Panc1 (cell line): ENCODE results near the gene SMCR8. TPM values are rescaled to one million over a fixed set of nuclear protein-coding genes. Genes with fewer than 3 reads are reported as not detected.
"Not testable (repeated sequence)": the region's sequence is repeated elsewhere in the genome, so short reads cannot be mapped to it uniquely, and the experiment has no call there.

ENCODE experiments used
- ATAC-seq: fragments of 200-7000 bp; cut with Tn5 transposase; 2 replicates; pipeline ENCODE4 v1.9.1; 2020; ENCODE audit warnings: mild to moderate bottlenecking, moderate library complexity
- BruUV-seq: library from RNA; stranded (reverse); fragments of 400-500 nt; replicated peaks from 2 replicates; lab custom pipeline; 2021; lab: Mats Ljungman, UMichigan
- CTCF ChIA-PET: fragments of 300-600 bp; sonication (Branson Sonifier 250); formaldehyde crosslinking; loops from one replicate; lab custom pipeline; 2022; ENCODE audit warnings: antibody characterized with exemption; lab: Charles Lee
- POLR2A ChIA-PET: fragments of 300-600 bp; sonication (Branson Sonifier 250); formaldehyde crosslinking; loops from one replicate; lab custom pipeline; 2022; ENCODE audit warnings: antibody characterized with exemption; lab: Charles Lee
- DNase-seq: peaks from one replicate; pipeline ENCODE4 v3.0.0-alpha.2; 2010; ENCODE audit warnings: low read depth, low spot score
- H3K27ac ChIP-seq: 2 replicates; pipeline ENCODE4 v1.5.1; 2011; ENCODE audit warnings: mild to moderate bottlenecking, low read length, inconsistent platforms
- H3K27me3 ChIP-seq: fragments of 200-500 bp; sonication (Bioruptor generic); 2 replicates; pipeline ENCODE4 v1.6.0; 2014; ENCODE audit warnings: low read length, inconsistent platforms; ENCODE audit not compliant: control insufficient read depth, insufficient read depth
- H3K36me3 ChIP-seq: fragments of 200-500 bp; sonication (Bioruptor generic); 2 replicates; pipeline ENCODE4 v1.5.1; 2014; ENCODE audit warnings: inconsistent platforms, mild to moderate bottlenecking, low read length, moderate library complexity; ENCODE audit not compliant: control insufficient read depth, insufficient read depth
- H3K4me1 ChIP-seq: 2 replicates; pipeline ENCODE4 v1.5.1; 2011; ENCODE audit warnings: inconsistent platforms, mild to moderate bottlenecking, low read length, moderate library complexity; ENCODE audit not compliant: control insufficient read depth, insufficient read depth
- H3K4me3 ChIP-seq, 2 experiments: 2 replicates each; pipeline ENCODE4 v1.5.1; 2011 to 2012; ENCODE audit warnings: low read depth in 2 of 2, low read length in 2 of 2, mild to moderate bottlenecking in 2 of 2, inconsistent platforms in 1 of 2, moderate library complexity in 1 of 2
- H3K9me3 ChIP-seq: fragments of 200-500 bp; sonication (Bioruptor generic); 2 replicates; pipeline ENCODE4 v1.5.1; 2014; ENCODE audit warnings: low read depth, mild to moderate bottlenecking, inconsistent platforms, low read length, moderate library complexity; ENCODE audit not compliant: control insufficient read depth, insufficient read depth
- POLR2AphosphoS5 ChIP-seq: IDR thresholded peaks from 2 replicates; pipeline ENCODE4 v1.6.1; 2012; ENCODE audit warnings: mild to moderate bottlenecking, low read depth, low read length, moderate library complexity
- SIN3A ChIP-seq: IDR thresholded peaks from 2 replicates; pipeline ENCODE4 v1.6.1; 2012; ENCODE audit warnings: low read depth, mild to moderate bottlenecking, low read length, moderate library complexity, borderline replicate concordance; ENCODE audit not compliant: insufficient read depth
- TCF7L2 ChIP-seq: IDR thresholded peaks from 2 replicates; pipeline ENCODE4 v1.6.1; 2011; ENCODE audit warnings: mild to moderate bottlenecking, low read depth, low read length, inconsistent platforms
- in situ Hi-C: cut with HindIII; loops from 2 replicates; pipeline ENCODE4 v1.10.0; 2016; ENCODE audit warnings: low sequenced_read_pairs, low pct_unique_long_range_greater_than_20kb
- intact Hi-C: fragments of 100-400 bp; cut with micrococcal nuclease; formaldehyde crosslinking; loops from one replicate; pipeline ENCODE4 v1.10.0; 2022; ENCODE audit not compliant: unreplicated experiment
- total RNA-seq: library from RNA; stranded (reverse); gene quantifications from one replicate; pipeline ENCODE4 v1.2.1, GENCODE V29; 2021; ENCODE audit not compliant: unreplicated experiment
- TF ChIP-seq, protein P1 (sequence below): fragments of 450-650 bp; IDR thresholded peaks from 2 replicates; pipeline ENCODE4 v1.5.1; 2017; ENCODE audit warnings: mild to moderate bottlenecking
- TF ChIP-seq, protein P2 (sequence below), 2 experiments: IDR thresholded peaks; 2 replicates each; pipeline ENCODE4 v1.6.1; 2011 to 2012; ENCODE audit warnings: low read depth in 2 of 2, control low read depth in 1 of 2, low read length in 1 of 2, mild to moderate bottlenecking in 1 of 2, moderate library complexity in 1 of 2; ENCODE audit not compliant: insufficient read depth in 1 of 2

SMCR8 gene
- total RNA-seq, 1 experiment from 2014 or later = 24.9 TPM

DNA sequence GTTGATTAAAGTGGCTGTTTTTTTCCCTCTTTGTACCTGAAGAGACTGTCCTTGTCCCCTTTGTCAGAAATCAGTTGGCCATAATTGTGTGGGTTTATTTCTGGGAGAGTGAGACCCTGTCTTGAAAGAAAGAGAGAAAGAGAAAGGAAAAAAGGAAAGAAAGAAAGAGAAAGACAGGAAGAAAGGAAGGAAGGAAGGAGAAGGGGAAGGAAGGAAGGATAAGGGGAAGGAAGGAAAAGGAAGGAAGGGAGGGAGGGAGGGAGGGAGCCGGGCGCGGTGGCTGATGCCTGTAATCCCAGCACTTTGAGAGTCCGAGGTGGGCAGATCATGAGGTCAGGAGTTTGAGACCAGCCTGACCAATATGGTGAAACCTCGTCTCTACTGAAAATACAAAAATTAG lies 55.7 kb downstream of the SMCR8 start:
- BruUV-seq = no TSS peak
- H3K27me3 ChIP-seq = no peaks in the 10 kb centered on the region
- no peaks in the 10 kb centered on the region for H3K9me3 ChIP-seq
- no peak for DNase-seq
- intact Hi-C loops (no loop called here), in situ Hi-C loops (no loop called here)
- CTCF ChIA-PET = no interaction called here
- H3K4me1 ChIP-seq = no peaks in the 10 kb centered on the region
- H3K36me3 ChIP-seq = no peaks in the 10 kb centered on the region
- H3K4me3 ChIP-seq = no peak overlapping the region
- TF ChIP-seq, protein P1, sequence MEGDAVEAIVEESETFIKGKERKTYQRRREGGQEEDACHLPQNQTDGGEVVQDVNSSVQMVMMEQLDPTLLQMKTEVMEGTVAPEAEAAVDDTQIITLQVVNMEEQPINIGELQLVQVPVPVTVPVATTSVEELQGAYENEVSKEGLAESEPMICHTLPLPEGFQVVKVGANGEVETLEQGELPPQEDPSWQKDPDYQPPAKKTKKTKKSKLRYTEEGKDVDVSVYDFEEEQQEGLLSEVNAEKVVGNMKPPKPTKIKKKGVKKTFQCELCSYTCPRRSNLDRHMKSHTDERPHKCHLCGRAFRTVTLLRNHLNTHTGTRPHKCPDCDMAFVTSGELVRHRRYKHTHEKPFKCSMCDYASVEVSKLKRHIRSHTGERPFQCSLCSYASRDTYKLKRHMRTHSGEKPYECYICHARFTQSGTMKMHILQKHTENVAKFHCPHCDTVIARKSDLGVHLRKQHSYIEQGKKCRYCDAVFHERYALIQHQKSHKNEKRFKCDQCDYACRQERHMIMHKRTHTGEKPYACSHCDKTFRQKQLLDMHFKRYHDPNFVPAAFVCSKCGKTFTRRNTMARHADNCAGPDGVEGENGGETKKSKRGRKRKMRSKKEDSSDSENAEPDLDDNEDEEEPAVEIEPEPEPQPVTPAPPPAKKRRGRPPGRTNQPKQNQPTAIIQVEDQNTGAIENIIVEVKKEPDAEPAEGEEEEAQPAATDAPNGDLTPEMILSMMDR = no peak
- TF ChIP-seq, protein P2, sequence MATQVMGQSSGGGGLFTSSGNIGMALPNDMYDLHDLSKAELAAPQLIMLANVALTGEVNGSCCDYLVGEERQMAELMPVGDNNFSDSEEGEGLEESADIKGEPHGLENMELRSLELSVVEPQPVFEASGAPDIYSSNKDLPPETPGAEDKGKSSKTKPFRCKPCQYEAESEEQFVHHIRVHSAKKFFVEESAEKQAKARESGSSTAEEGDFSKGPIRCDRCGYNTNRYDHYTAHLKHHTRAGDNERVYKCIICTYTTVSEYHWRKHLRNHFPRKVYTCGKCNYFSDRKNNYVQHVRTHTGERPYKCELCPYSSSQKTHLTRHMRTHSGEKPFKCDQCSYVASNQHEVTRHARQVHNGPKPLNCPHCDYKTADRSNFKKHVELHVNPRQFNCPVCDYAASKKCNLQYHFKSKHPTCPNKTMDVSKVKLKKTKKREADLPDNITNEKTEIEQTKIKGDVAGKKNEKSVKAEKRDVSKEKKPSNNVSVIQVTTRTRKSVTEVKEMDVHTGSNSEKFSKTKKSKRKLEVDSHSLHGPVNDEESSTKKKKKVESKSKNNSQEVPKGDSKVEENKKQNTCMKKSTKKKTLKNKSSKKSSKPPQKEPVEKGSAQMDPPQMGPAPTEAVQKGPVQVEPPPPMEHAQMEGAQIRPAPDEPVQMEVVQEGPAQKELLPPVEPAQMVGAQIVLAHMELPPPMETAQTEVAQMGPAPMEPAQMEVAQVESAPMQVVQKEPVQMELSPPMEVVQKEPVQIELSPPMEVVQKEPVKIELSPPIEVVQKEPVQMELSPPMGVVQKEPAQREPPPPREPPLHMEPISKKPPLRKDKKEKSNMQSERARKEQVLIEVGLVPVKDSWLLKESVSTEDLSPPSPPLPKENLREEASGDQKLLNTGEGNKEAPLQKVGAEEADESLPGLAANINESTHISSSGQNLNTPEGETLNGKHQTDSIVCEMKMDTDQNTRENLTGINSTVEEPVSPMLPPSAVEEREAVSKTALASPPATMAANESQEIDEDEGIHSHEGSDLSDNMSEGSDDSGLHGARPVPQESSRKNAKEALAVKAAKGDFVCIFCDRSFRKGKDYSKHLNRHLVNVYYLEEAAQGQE (IDR thresholded peaks at IDR 0.05; ENCODE audit: insufficient read depth in 1 of 2, low read depth in 2 of 2, low read length in 1 of 2) = no peak
- TF ChIP-seq SIN3A (no peak), TCF7L2 (no peak), POLR2AphosphoS5 (no peak)
- no peak for ATAC-seq
- H3K27ac ChIP-seq = no peak overlapping the region
- POLR2A ChIA-PET = no interaction called here

DNA sequence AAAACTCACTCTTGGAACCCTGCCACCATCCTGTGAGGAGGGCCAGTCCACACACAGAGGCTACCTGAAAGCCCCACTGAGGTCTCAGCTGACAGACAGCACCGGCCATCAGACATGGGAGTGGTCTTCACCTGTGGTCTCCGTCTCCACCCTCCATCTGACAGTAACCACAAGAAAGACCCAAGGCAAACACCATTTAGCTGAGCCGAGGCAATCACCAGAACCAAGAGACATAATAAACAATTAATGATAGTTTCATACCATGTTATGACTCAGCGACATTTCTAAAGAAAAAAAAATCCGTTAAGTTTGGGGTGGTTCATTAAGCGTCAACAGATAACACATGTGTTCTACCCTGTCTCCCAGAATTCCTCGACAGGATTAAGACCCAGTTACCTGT lies 56.4 kb downstream of the SMCR8 start:
- Histone ChIP-seq H3K36me3 (no peaks in the 10 kb centered on the region), H3K27me3 (no peaks in the 10 kb centered on the region), H3K27ac (no peak overlapping the region), H3K9me3 (no peaks in the 10 kb centered on the region), H3K4me3 (no peak overlapping the region), H3K4me1 (no peaks in the 10 kb centered on the region)
- no peak for ATAC-seq
- intact Hi-C loops = no loop called here
- in situ Hi-C loops = no loop called here
- TF ChIP-seq, protein P1 = no peak
- TF ChIP-seq, protein P2 (IDR thresholded peaks at IDR 0.05; ENCODE audit: insufficient read depth in 1 of 2, low read depth in 2 of 2, low read length in 1 of 2) = no peak
- TF ChIP-seq POLR2AphosphoS5 (no peak), TCF7L2 (no peak), SIN3A (no peak)
- ChIA-PET POLR2A (no interaction called here), CTCF (no interaction called here)
- BruUV-seq = no TSS peak
- no peak for DNase-seq

DNA sequence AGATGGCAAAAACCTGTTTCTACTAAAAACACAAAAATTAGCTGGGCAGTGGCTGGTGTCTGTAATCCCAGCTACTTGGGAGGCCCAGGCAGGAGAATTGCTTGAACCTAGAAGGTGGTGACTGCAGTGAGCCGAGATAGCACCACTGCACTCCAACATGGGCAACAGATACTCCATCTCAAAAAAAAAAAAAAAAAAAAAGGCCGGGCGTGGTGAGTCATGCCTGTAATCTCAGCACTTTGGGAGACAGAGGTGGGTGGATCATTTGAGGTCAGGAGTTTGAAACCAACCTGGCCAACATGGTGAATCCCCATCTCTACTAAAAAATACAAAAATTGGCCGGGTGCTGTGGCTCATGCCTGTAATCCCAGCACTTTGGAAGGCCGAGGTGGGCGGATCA lies 58.1 kb downstream of the SMCR8 start:
- intact Hi-C loops, H3K4me3 ChIP-seq, in situ Hi-C loops, ATAC-seq, H3K4me1 ChIP-seq, BruUV-seq, H3K36me3 ChIP-seq, POLR2A ChIA-PET, CTCF ChIA-PET, H3K27ac ChIP-seq, H3K27me3 ChIP-seq, DNase-seq, H3K9me3 ChIP-seq: not testable (repeated sequence)
